ENCODE data around the gene LRMDA.
A peak's percentile ranks its signal among the peaks of the same experiment; 100 is the strongest.

LRMDA gene

DNA sequence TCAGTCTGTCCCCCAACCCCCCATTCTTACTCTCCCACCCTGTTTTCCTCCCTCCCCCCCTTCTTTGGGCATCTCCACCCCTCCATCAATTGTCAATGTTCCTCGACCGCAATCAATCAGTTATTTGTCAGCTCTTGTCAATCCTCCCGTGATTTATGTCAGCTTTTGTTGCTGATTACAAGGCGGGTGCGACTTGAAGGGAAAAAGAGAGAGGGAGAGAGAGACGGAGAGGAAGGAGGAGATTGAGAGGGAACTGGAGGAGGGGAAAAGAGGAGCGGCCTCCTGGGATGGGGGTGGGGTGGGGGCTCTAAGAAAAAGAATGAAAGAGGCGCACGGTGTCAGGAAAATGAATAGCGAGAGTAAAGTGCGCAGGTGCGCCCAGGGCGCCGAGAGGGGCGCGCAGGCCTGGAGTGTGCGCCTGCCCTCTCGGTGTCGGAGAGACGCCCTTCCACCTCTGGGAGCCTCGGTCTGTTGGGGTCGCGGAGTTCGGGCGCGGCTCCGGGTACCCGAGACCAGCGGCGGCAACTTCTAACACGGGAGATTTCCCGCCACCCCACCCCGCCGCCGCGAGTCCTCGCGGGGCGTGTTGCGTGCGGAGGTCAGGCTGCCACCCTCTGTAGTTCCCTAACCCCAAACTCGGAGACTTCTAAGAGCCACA, 28.8 kb upstream of the LRMDA start:
- DNase-seq (ENCODE audit: low spot score) = no peak

DNA sequence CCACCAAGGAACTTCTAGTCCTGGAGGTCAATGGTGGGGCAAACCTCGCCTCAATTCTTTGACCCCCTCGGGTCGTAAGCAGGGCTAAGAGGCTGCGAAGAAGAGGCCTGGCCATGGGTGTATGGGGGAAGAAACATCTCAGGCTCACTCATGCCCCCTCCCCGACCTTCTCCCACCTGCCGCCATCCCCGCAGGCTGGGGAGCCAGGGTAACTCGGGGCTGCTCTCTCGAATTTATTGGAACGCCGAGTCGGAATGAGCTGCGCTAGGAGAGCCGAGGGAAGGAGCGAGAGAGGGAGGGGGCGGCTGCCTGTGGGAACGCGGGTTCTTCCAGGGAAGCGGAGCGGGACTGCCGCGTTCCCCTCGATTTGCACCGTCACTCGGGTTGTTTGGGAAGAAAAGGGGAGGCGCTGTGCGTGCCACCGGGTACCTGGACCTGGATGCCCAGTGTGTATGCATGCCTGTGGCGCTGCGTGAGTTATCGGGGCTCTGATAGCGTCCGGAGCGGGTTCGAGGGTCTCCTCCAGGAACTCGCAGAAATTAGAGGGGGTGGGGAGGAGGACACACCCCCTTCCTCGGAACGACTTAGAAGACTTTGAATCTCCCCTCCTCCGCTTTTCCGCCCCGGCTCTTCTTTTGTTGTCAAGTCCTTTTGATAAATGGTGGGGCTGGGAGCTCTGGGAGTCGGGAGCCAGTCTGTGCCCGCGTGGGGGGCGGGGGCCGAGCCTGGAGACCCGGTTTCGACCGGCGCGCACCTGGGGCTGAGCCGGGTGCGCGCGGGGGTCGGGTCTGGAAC, 28.1 kb upstream of the LRMDA start:
- peak; percentile 28 for DNase-seq (ENCODE audit: low spot score)

DNA sequence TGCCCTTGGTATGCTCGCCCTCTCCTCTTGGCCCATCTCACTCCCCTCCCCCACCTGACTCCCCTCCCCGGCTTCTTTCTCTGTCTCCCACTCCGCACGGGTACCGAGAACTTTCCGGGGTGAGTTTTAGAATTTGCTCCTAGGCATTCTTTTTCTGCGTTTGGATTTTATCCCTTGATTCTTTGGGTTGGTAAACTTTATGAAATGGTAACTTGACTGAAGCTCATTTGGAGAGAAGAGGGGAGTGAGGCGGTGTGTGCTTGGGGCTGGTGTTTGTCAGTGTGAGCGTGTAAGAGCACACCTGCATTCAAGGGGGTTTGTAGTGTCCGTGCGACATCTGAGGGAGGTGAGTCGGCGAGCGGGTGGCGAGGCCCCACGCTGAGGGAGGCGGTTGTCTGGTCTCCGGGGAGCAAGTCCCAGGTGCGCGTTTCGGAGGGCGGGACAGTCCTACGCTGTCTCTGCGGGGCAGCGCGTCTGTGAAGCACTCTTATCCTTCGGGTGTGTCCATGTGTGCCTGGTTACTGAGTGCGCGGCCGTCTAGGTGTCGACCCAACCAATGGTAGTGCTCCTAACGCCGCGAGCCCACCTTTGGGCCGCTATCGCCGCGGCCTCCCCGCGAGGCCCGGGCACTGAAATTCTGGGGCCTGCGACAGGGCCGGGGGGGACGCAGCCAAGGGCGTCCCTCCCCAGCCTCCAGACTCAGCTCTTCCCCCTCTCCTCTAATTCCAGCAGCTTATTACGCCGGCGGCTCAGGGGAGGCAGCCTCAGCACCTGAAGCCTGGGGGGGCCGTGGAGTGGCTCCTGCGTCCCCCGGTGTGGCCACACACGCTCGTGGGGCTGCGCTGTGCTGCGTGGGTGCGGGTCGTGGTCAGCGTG, 27.2 kb upstream of the LRMDA start:
- no peak for DNase-seq (ENCODE audit: low spot score)

DNA sequence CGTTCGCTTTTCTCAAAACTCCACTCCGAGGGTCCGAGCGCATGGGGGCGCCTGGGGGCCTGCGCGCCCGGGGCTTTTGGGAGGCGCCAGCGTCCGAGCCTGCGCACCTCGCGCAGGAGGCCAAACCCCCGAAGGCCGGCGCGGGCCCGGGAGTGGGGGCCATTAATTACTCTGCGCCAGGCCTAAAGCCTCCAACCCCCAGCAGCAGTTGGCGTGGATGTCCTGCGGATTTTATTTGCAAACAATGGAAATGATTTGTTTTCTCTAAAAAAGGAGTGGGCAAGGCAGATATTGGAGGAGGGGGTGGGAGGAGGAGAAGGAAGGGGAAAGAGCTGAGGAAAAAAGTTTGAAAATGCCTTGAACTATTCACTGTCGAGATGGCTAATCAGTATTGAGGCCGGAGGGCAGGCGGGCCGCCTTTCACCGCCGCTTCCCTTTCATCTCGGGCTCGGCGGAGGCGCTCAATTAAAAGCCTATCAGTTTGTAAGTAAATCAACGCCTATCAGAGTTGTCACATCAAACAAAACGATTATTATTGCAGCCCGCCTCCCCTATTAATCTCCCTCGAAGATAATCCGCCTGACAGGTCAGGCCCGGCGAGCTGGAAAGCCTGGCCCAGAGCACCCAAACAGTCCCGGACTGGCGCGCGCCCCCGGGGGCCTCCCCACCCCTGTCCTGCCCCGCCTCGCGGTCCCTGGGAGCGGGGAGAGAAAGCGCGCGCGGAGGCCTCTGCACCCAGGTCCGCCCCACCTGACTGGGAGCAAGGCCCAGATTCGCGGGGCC, 26.4 kb upstream of the LRMDA start:
- DNase-seq (ENCODE audit: low spot score) = no peak

DNA sequence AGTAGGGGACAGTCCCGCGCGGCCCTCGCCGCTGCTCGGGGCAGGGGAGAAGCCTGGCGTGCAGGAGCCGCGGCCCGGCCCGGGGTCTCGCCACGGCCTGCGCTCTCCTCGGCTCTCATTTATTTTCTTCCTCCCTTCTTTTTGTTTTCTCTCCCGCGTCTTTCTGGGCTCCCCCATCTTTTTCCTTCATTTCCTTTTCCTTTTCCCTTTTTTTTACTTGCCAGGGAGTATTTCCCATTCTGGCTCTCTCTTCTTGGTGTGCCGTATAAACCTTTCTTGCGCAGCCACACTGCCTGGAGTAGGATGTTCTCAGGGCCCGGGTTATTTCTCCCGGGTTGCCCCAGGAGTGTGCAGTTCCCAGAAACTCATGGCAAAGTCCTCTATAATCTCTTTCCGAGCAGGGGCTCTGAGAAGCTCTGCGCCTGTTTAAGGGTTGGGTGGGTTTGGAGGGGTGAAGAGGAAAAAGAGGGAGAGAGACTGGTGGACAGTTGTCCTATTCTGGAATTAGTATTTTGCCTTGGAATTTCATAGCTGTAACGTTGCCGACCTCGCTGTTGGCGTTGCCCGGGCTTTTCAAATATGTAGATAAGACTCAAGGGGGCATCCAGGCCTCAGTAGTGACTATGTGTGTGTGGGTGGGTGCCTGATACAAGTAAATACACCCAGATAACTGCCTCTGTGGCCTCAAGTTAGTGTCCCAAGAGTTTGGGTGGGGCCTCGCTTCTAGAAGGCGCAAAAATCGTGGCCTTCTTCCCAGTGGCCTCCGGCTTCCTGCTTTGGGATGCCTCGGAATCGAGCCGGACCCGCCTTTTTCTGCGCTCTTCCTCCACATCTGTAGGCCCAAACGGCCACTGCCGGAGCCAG, 25.6 kb upstream of the LRMDA start:
- DNase-seq (ENCODE audit: low spot score) = no peak

DNA sequence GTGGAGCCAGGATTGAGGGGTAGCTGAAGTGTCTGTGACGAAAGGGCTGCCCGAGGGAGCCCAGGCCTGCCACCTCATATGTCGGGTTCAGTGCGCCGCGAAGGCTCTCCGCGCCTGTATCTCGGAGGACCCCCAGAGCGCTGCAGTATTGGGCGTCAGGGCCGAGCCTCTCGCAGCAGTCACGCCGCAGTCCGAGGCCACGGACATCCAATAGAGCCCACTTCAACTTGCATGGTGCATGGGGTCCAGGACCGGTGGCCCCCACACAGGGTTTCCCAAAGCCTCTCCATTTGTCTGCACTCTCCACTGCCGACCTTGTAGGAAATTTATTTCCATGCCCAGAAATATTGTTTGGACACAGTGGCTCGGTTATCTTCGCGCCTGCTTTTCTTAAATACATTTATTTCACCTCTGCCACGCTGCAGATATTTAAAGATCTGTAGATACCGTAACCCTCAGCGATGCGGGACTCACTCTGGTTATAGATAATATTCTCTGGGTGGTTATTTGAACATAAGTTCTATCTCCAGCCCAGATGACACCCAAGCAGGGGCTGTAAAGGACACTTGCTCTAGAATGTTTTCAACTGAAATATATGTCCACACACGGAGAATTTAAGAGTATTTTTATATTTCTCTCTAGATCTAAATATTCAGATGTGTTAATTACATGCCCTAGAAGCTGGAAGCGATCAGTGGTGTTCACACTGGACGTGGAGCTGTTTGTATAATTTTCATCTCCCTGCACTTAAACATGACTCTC, 24.8 kb upstream of the LRMDA start:
- no peak for DNase-seq (ENCODE audit: low spot score)

DNA sequence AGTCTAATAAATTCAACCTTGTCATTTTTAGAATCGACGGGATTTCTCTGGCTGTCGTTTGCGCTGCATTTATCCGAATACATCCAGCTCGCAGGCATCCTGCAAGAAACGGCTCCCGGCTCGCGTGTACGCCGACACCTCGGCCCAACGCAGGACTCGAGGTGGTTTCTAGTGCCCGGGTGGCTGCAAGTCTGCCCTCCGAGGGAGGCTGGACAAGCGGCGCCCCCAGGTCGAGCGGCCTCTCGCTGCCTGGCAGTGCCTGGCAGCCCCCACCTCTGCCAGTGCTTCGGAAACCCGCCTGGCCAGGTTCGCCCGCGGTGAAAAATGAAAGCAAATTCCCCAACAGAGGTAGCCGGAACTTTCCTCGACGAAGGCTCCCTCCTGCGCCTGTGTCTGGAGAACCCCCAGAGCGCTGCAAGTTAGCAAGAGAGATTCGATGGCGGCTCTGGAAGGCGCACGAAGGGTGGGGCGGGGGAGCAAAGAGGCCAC, 24.2 kb upstream of the LRMDA start:
- DNase-seq (ENCODE audit: low spot score) = no peak

DNA sequence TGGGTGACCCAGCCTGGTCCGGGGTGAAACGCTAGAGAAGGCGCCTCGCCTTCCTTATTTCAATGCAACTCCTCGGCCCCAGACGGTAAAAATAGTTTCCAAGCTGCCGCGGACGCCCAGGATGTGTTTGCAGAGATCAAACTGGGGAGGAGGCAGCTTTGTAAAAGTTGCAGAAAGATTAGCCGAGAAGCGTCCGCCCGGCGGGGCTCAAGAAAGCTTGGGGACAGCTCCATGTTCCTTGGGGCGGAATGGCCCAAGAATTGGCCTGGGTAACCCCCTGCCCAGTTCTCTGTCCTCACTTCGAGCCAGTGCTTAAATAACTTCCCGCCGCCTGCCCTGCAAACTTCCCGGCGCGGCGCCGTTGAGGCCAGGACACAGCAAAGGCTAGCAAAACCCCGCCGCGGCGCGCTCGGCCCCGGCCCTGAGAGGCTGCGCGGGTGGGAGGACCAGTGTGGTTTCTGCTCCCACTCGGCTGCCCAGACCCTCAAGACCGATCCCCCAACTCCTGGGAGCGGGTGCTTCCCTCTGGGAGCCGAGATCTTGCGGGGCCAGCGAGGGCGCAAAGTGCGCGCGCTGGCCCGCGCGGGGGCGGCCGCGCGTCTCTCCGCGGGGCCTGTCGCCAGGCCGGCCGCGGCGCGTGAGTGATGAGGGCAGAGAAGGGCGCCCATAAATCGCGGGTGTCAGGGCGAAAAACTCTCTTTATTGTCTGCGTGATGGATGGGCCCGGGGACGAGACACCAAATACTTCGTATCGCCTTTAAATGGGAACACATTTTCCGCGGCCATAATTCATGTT, 23.5 kb upstream of the LRMDA start:
- DNase-seq (ENCODE audit: low spot score) = peak; percentile 32

DNA sequence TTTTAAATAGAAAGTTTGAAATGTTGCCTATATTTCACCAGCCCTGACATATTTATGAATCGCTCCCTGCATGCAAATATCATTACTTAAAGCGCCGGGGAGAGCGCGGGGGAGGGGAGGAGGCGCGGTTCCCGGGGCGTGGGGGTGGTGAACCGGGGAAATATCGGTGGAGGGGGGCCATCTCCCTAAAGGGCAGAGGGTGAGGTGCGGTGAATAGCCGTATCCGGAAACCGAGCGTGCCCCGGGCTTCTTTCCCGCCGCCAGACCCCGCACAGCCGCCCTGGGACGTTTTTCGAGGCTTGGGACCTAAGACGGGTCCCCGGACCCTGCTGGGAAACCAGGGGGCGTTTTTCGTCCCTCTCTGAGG, 22.9 kb upstream of the LRMDA start:
- no peak for DNase-seq (ENCODE audit: low spot score)

DNA sequence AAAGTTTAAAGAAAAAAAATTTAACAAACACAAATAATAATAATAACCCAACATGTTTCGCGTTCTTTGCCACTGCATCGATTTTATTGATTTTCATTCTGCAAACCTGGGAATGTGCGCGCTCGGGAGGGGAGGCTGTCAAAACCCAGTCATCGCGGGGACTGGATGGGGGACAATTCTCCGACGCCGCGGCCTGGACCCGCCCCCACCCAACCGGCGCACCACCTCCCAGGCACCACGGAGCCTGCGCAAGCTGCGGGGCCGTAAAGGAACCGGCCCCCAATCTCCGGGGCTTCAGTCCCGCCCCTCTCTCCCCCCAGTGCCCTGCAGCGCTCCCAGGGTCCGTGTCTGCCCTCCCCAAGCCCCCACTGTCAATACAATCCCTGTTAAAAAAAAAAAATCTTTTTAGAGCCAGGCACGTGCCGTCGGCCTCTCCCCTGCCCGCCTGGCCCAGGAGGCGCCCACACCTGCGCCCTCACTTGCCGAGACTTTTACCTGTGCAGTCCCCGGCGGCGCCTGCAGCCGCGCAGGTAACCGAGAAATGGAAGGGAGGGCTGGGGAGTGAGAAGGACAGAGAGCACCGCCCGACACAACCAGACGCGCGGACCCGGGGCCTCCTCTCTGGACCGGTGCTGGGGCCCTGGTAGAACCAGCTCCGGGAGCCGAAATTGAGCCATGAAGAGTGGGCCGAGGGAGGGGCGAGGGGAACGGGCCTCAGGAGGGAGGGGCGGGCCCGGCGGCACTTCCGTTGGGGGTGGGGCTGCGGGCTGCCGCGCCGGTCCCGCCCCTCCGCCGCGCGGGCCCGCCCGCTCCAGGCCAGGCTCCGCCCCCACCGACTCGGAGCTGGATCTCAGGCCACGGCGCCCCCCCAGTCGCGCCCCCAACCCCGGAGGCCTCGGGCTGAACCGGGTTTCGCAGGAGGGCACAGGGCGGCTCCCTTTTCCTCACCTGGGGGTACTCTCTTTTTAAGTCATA, 22.2 kb upstream of the LRMDA start:
- DNase-seq (ENCODE audit: low spot score) = peak; percentile 77

DNA sequence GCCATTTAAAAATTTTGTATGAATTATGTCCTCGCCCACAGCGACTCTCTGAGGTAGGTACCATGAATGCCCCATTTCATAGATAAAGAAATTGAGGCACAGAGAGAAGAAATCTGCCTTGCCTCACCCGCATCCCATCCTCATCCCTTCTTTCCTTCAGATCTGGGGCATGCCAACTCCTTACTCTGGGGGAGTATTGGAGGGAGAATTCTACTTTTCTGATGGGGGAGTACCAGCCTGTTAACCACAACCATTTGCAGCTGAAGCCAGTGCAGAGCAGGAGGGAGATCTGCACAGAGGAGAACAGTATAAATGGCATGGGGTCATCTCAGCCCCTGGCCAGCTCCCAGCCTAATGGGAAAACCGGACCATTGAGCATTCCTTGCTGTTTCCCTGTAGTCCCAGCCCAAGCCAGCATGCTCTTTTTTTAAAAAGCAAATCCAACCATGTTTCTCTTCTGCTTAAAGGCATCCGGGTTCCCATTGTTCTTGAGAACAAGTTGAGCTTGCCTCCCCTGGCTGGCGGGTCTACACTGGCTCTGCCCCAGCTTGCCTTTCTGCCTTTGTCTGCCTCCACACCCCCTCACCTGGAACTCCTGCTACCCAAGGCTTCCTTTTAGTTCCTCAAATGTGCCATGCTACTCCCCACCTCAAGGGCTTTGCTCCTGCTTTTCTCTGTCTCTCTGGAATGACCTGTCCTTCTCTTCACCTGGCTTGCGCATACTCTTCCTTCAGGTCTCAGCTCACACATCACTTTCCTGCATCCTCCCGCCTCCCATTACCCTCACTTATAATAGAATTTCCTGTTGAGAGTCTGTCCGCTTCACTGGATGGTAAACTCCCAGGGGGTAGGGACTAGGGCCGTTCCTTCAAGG, 21.1 kb upstream of the LRMDA start:
- no peak for DNase-seq (ENCODE audit: low spot score)

DNA sequence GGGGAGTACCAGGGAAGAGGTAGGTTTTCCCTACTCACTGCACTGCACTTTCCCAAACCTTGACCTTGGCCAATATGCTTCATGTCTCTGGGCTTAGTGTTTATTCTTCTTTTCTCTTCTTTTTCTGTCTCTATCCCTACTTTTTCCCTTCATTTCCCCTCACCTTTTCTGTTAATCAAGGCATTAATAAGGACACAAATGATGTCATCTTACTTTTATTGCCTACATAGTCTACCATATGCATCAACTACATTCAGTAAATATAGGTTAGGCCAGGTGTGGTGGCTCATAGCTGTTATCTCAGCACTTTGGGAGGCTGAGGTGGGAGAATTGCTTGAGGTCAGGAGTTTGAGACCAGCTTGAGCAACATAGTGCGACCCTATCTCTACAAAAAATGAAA, 16.9 kb upstream of the LRMDA start:
- DNase-seq (ENCODE audit: low spot score) = no peak

DNA sequence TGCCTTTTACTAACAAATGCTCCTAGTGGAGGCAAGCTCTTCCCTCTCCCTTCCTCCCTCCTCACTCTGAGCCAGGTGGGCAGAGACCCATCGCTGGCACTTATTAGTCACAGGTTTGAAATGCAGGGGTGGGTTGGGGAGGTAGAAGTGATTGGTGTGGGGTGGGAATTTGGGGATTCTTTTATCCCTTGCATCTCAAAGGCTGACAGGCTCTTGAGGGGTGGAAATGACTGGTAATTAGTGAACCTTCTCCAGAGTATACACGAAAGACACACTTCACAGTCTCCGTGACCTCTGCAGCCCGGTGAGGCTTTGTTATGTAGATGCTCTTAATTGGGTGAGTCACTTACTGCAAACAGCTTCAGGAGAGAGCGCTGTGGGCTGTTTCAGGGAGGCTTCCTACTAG, 13.9 kb upstream of the LRMDA start:
- no peak for DNase-seq (ENCODE audit: low spot score)

DNA sequence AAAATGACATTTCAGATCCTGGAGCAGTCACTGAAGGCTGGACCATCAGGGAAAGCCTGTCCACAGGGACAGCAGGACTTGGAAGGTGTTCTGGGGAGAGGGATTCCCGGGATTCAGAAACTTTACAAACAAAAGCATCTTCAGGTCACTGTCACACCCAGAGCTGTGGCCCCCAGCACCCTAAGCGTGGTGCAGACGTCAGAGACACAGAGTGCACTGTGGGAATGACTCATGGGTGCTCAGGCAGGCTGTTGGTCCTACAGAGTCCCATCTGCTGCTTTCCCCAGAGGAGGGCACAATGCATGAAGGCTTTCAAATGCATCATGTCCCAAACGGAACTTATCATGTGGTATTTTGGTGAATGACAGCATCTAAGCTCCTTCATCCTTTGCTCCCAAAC, 13.1 kb upstream of the LRMDA start:
- DNase-seq (ENCODE audit: low spot score) = no peak

DNA sequence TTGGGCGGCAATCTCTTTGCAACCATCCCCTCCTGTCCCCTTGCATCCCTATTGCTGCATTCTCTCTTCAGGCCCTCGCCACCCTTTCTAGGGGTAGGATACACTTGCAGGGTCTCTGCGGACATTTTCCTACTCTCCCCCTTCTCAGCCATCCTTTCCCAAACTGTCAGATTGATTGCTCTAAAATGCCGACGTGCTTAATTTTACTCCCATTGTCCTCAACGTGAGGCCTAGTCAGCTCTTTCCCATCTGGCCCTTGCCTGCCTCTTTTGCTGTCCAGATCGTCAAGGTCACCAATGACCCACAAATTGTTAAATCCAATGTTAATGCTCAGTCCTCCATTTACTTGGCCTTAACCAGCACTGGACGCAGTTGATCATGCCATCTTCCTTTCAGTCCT, 12.7 kb upstream of the LRMDA start:
- no peak for DNase-seq (ENCODE audit: low spot score)

DNA sequence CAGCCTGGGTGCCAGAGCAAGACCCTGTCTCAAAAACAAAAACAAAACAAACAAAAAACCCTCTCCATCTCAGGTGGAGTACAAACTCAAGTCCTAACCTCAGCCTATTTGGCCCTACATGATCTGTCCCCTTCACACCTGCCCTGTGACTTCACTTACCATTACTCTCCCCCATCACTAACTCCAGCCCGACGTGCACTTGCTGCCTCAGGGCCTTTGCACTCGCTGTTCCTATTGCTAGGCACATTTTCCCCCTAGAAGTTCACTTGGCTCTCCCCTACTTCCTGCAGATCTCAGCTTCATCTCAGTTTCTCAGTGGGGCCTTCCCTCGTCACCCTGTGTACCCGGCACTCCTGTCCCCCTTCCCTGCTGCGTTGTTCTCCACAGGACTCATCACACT, 8.5 kb upstream of the LRMDA start:
- DNase-seq (ENCODE audit: low spot score) = no peak

DNA sequence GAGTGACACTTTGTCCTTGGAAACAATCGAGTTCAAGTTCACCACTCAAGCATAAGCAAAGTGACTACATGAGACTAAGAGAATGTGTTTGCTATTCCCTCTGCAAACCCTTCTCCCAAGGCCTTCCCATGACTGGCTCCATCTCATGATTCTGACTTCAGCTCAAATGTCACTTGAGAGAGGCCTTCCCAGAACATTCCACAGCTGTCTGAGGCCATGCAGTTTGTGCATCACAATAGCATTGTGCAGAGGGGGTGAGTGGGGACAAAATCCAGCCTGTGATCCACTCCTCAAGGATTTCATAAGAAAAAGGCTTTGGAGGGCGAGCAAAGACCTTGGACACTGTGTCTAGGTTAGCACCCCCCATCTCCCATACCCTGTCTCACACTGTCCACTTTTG, 6.9 kb upstream of the LRMDA start:
- no peak for DNase-seq (ENCODE audit: low spot score)
